Measurements from ENCODE around the gene CD177.
A peak's percentile ranks its signal among the peaks of the same experiment; 100 is the strongest.
"Not testable (repeated sequence)": the region's sequence is repeated elsewhere in the genome, so short reads cannot be mapped to it uniquely, and the experiment has no call there.

Gene CD177

GRCh38 chr19:43316591-43317319 is 36.7 kb upstream of the CD177 start:
- Histone ChIP-seq H3K4me3 (ENCODE audit: low read length in 2 of 2) (no peak overlapping the region), H3K9me3 (ENCODE audit: control insufficient read depth in 2 of 2, low read length in 2 of 2) (no peaks in the 10 kb centered on the region), H3K4me1 (ENCODE audit: control insufficient read depth in 2 of 2, insufficient read depth in 2 of 2, low read length in 2 of 2) (no peaks in the 10 kb centered on the region), H3K27ac (ENCODE audit: low read depth in 2 of 2, low read length in 2 of 2) (no peak overlapping the region), H3K36me3 (ENCODE audit: control insufficient read depth in 2 of 2, insufficient read depth in 2 of 2, low read length in 2 of 2) (no peaks in the 10 kb centered on the region), H3K27me3 (ENCODE audit: control insufficient read depth in 2 of 2, insufficient read depth in 2 of 2, low read length in 2 of 2) (no peaks in the 10 kb centered on the region), H3K9ac (ENCODE audit: low read depth in 1 of 2, low read length in 2 of 2) (no peak overlapping the region)

GRCh38 chr19:43318203-43318602 is 35.3 kb upstream of the CD177 start:
- H3K36me3 ChIP-seq (ENCODE audit: control insufficient read depth in 2 of 2, insufficient read depth in 2 of 2, low read length in 2 of 2), result no peaks in the 10 kb centered on the region
- H3K4me3 ChIP-seq (ENCODE audit: low read length in 2 of 2), result no peak overlapping the region
- H3K4me1 ChIP-seq (ENCODE audit: control insufficient read depth in 2 of 2, insufficient read depth in 2 of 2, low read length in 2 of 2), result no peaks in the 10 kb centered on the region

GRCh38 chr19:43318796-43319314 is 34.6 kb upstream of the CD177 start:
- Histone ChIP-seq H3K27me3 (ENCODE audit: control insufficient read depth in 2 of 2, insufficient read depth in 2 of 2, low read length in 2 of 2) (no peaks in the 10 kb centered on the region), H3K9me3 (ENCODE audit: control insufficient read depth in 2 of 2, low read length in 2 of 2) (no peaks in the 10 kb centered on the region)

More at GRCh38 chr19:43318203-43318602, 35.3 kb upstream of the CD177 start:
- Histone ChIP-seq H3K27ac (ENCODE audit: low read depth in 2 of 2, low read length in 2 of 2) (no peak overlapping the region), H3K9ac (ENCODE audit: low read depth in 1 of 2, low read length in 2 of 2) (no peak overlapping the region), H3K27me3 (ENCODE audit: control insufficient read depth in 2 of 2, insufficient read depth in 2 of 2, low read length in 2 of 2) (no peaks in the 10 kb centered on the region), H3K9me3 (ENCODE audit: control insufficient read depth in 2 of 2, low read length in 2 of 2) (no peaks in the 10 kb centered on the region)

GRCh38 chr19:43320546-43320945 is 32.9 kb upstream of the CD177 start:
- no peaks in the 10 kb centered on the region for H3K4me1 ChIP-seq (ENCODE audit: control insufficient read depth in 2 of 2, insufficient read depth in 2 of 2, low read length in 2 of 2)
- H3K9ac ChIP-seq (ENCODE audit: low read depth in 1 of 2, low read length in 2 of 2), result no peak overlapping the region
- no peaks in the 10 kb centered on the region for H3K9me3 ChIP-seq (ENCODE audit: control insufficient read depth in 2 of 2, low read length in 2 of 2)
- H3K36me3 ChIP-seq (ENCODE audit: control insufficient read depth in 2 of 2, insufficient read depth in 2 of 2, low read length in 2 of 2), result no peaks in the 10 kb centered on the region
- H3K4me3 ChIP-seq (ENCODE audit: low read length in 2 of 2), result no peak overlapping the region
- no peaks in the 10 kb centered on the region for H3K27me3 ChIP-seq (ENCODE audit: control insufficient read depth in 2 of 2, insufficient read depth in 2 of 2, low read length in 2 of 2)
- no peak overlapping the region for H3K27ac ChIP-seq (ENCODE audit: low read depth in 2 of 2, low read length in 2 of 2)

More at GRCh38 chr19:43318796-43319314, 34.6 kb upstream of the CD177 start:
- no peak overlapping the region for H3K27ac ChIP-seq (ENCODE audit: low read depth in 2 of 2, low read length in 2 of 2)
- H3K36me3 ChIP-seq (ENCODE audit: control insufficient read depth in 2 of 2, insufficient read depth in 2 of 2, low read length in 2 of 2), result no peaks in the 10 kb centered on the region
- no peak overlapping the region for H3K4me3 ChIP-seq (ENCODE audit: low read length in 2 of 2)
- no peak overlapping the region for H3K9ac ChIP-seq (ENCODE audit: low read depth in 1 of 2, low read length in 2 of 2)
- no peaks in the 10 kb centered on the region for H3K4me1 ChIP-seq (ENCODE audit: control insufficient read depth in 2 of 2, insufficient read depth in 2 of 2, low read length in 2 of 2)

- H3K4me1 ChIP-seq (ENCODE audit: control insufficient read depth in 2 of 2, insufficient read depth in 2 of 2, low read length in 2 of 2), result peaks cover 15 to 29% of the 10 kb centered on the region in 2 donors
- H3K27ac ChIP-seq (ENCODE audit: low read depth in 2 of 2, low read length in 2 of 2); H3K4me3 ChIP-seq (ENCODE audit: low read length in 2 of 2); H3K27me3 ChIP-seq (ENCODE audit: control insufficient read depth in 2 of 2, insufficient read depth in 2 of 2, low read length in 2 of 2); H3K9ac ChIP-seq (ENCODE audit: low read depth in 1 of 2, low read length in 2 of 2); H3K36me3 ChIP-seq (ENCODE audit: control insufficient read depth in 2 of 2, insufficient read depth in 2 of 2, low read length in 2 of 2); H3K9me3 ChIP-seq (ENCODE audit: control insufficient read depth in 2 of 2, low read length in 2 of 2): not testable (repeated sequence)
Observed at GRCh38 chr19:43326761-43327160, 26.7 kb upstream of the CD177 start.

GRCh38 chr19:43328561-43328960 is 24.9 kb upstream of the CD177 start:
- H3K9ac ChIP-seq (ENCODE audit: low read depth in 1 of 2, low read length in 2 of 2); H3K4me3 ChIP-seq (ENCODE audit: low read length in 2 of 2); H3K9me3 ChIP-seq (ENCODE audit: control insufficient read depth in 2 of 2, low read length in 2 of 2); H3K27ac ChIP-seq (ENCODE audit: low read depth in 2 of 2, low read length in 2 of 2); H3K27me3 ChIP-seq (ENCODE audit: control insufficient read depth in 2 of 2, insufficient read depth in 2 of 2, low read length in 2 of 2); H3K36me3 ChIP-seq (ENCODE audit: control insufficient read depth in 2 of 2, insufficient read depth in 2 of 2, low read length in 2 of 2): not testable (repeated sequence)
- H3K4me1 ChIP-seq (ENCODE audit: control insufficient read depth in 2 of 2, insufficient read depth in 2 of 2, low read length in 2 of 2), result peaks cover 20 to 38% of the 10 kb centered on the region in 2 donors

GRCh38 chr19:43329049-43329448 is 24.4 kb upstream of the CD177 start:
- H3K9me3 ChIP-seq (ENCODE audit: control insufficient read depth in 2 of 2, low read length in 2 of 2); H3K9ac ChIP-seq (ENCODE audit: low read depth in 1 of 2, low read length in 2 of 2); H3K36me3 ChIP-seq (ENCODE audit: control insufficient read depth in 2 of 2, insufficient read depth in 2 of 2, low read length in 2 of 2); H3K27me3 ChIP-seq (ENCODE audit: control insufficient read depth in 2 of 2, insufficient read depth in 2 of 2, low read length in 2 of 2): not testable (repeated sequence)
- Histone ChIP-seq H3K27ac (ENCODE audit: low read depth in 2 of 2, low read length in 2 of 2) (peak overlapping the region; percentile 54 to 71), H3K4me3 (ENCODE audit: low read length in 2 of 2) (peak overlapping the region in 1 of 2 donors; percentile 38), H3K4me1 (ENCODE audit: control insufficient read depth in 2 of 2, insufficient read depth in 2 of 2, low read length in 2 of 2) (peaks cover 20 to 38% of the 10 kb centered on the region in 2 donors)

- Histone ChIP-seq H3K36me3 (ENCODE audit: control insufficient read depth in 2 of 2, insufficient read depth in 2 of 2, low read length in 2 of 2) (no peaks in the 10 kb centered on the region), H3K9me3 (ENCODE audit: control insufficient read depth in 2 of 2, low read length in 2 of 2) (no peaks in the 10 kb centered on the region), H3K4me3 (ENCODE audit: low read length in 2 of 2) (peak overlapping the region in 1 of 2 donors; percentile 38), H3K4me1 (ENCODE audit: control insufficient read depth in 2 of 2, insufficient read depth in 2 of 2, low read length in 2 of 2) (peaks cover 20 to 38% of the 10 kb centered on the region in 2 donors), H3K27ac (ENCODE audit: low read depth in 2 of 2, low read length in 2 of 2) (peak overlapping the region; percentile 54 to 71), H3K27me3 (ENCODE audit: control insufficient read depth in 2 of 2, insufficient read depth in 2 of 2, low read length in 2 of 2) (no peaks in the 10 kb centered on the region), H3K9ac (ENCODE audit: low read depth in 1 of 2, low read length in 2 of 2) (no peak overlapping the region)
Observed at GRCh38 chr19:43329989-43330388, 23.5 kb upstream of the CD177 start.

GRCh38 chr19:43330726-43331434 is 22.6 kb upstream of the CD177 start:
- Histone ChIP-seq H3K4me1 (ENCODE audit: control insufficient read depth in 2 of 2, insufficient read depth in 2 of 2, low read length in 2 of 2) (peaks cover 20 to 38% of the 10 kb centered on the region in 2 donors), H3K9ac (ENCODE audit: low read depth in 1 of 2, low read length in 2 of 2) (no peak overlapping the region), H3K27ac (ENCODE audit: low read depth in 2 of 2, low read length in 2 of 2) (peak overlapping the region; percentile 10 to 29), H3K27me3 (ENCODE audit: control insufficient read depth in 2 of 2, insufficient read depth in 2 of 2, low read length in 2 of 2) (no peaks in the 10 kb centered on the region), H3K9me3 (ENCODE audit: control insufficient read depth in 2 of 2, low read length in 2 of 2) (no peaks in the 10 kb centered on the region), H3K36me3 (ENCODE audit: control insufficient read depth in 2 of 2, insufficient read depth in 2 of 2, low read length in 2 of 2) (no peaks in the 10 kb centered on the region), H3K4me3 (ENCODE audit: low read length in 2 of 2) (peak overlapping the region in 1 of 2 donors; percentile 28)

- Histone ChIP-seq H3K4me1 (ENCODE audit: control insufficient read depth in 2 of 2, insufficient read depth in 2 of 2, low read length in 2 of 2) (peaks cover 20 to 38% of the 10 kb centered on the region in 2 donors), H3K36me3 (ENCODE audit: control insufficient read depth in 2 of 2, insufficient read depth in 2 of 2, low read length in 2 of 2) (no peaks in the 10 kb centered on the region), H3K9me3 (ENCODE audit: control insufficient read depth in 2 of 2, low read length in 2 of 2) (no peaks in the 10 kb centered on the region), H3K27ac (ENCODE audit: low read depth in 2 of 2, low read length in 2 of 2) (peak overlapping the region in 1 of 2 donors; percentile 29), H3K27me3 (ENCODE audit: control insufficient read depth in 2 of 2, insufficient read depth in 2 of 2, low read length in 2 of 2) (no peaks in the 10 kb centered on the region), H3K4me3 (ENCODE audit: low read length in 2 of 2) (no peak overlapping the region), H3K9ac (ENCODE audit: low read depth in 1 of 2, low read length in 2 of 2) (no peak overlapping the region)
Observed at GRCh38 chr19:43331435-43332010, 22.0 kb upstream of the CD177 start.
